Thyroid gland (tissue), 4 donors: ENCODE data around the gene RGCC. TPM values are rescaled to one million over a fixed set of nuclear protein-coding genes. Genes with fewer than 3 reads are reported as not detected.

Source experiments
- DNase-seq, 2 donors: peaks; one replicate each; pipeline ENCODE4 v3.0.0-alpha.2; 2019
- H3K27ac ChIP-seq, 3 donors: fragments of 200-600 bp; sonication (generic); 1 replicate in 2 of 3; 2 replicates in 1 of 3; pipeline ENCODE4 v1.5.1; 2016 to 2019; ENCODE audit warnings: mild to moderate bottlenecking in 1 of 3, moderate library complexity in 1 of 3
- H3K27me3 ChIP-seq: fragments of 200-600 bp; sonication (generic); one replicate; pipeline ENCODE4 v1.5.1; 2019
- H3K36me3 ChIP-seq, 2 donors: fragments of 200-600 bp; sonication (generic); one replicate each; pipeline ENCODE4 v1.5.1; 2016 to 2019
- H3K4me1 ChIP-seq, 2 donors: fragments of 200-600 bp; sonication (generic); one replicate each; pipeline ENCODE4 v1.5.1; 2017 to 2019
- H3K4me3 ChIP-seq, 3 donors: fragments of 200-600 bp; sonication (generic); replicated peaks in 1 of 3; 1 replicate in 2 of 3; 2 replicates in 1 of 3; pipeline ENCODE4 v1.5.1; 2016; ENCODE audit warnings: mild to moderate bottlenecking in 1 of 3
- H3K9me3 ChIP-seq: fragments of 200-600 bp; sonication (generic); one replicate; pipeline ENCODE4 v1.5.1; 2017
- CTCF ChIP-seq, 6 experiments: fragments of 200-600 bp in 3 of 6; fragments of 450-650 bp in 3 of 6; sonication (generic) in 3 of 6; IDR thresholded peaks; one replicate each; pipeline ENCODE4 v1.5.1; 2016 to 2019; ENCODE audit warnings: antibody characterized with exemption in 6 of 6, mild to moderate bottlenecking in 2 of 6, inconsistent platforms in 1 of 6, moderate library complexity in 1 of 6
- POLR2A ChIP-seq, 2 donors: fragments of 450-650 bp; IDR thresholded peaks; one replicate each; pipeline ENCODE4 v1.6.1; 2017; ENCODE audit warnings: antibody characterized with exemption in 2 of 2, mild to moderate bottlenecking in 2 of 2, moderate library complexity in 1 of 2
- WGBS, 2 donors: methylation state at CpG; one replicate each; pipeline ENCODE4 v1.1.5; 2017; 5-methylcytosine and 5-hydroxymethylcytosine counted together
- intact Hi-C: fragments of 100-400 bp; cut with DNase I; formaldehyde crosslinking; loops from one replicate; pipeline ENCODE4 v1.15.1; 2023
- total RNA-seq, 4 donors: library from RNA; depleted of rRNA; stranded (reverse); fragments of >200 nt; gene quantifications; one replicate each; pipeline ENCODE4 v1.2.3, GENCODE V29; 2016

RGCC gene
- total RNA-seq, 4 donors from 2014 or later = 84.8 to 162 (median 127) TPM

- H3K27ac ChIP-seq = peak overlapping the region; percentile 12 to 39 (median 36)
- H3K9me3 ChIP-seq = no peaks in the 10 kb centered on the region
- TF ChIP-seq POLR2A (IDR thresholded peaks at IDR 0.05) (no peak), CTCF (IDR thresholded peaks at IDR 0.05) (no peak)
- H3K36me3 ChIP-seq = no peaks in the 10 kb centered on the region
- H3K4me1 ChIP-seq = peaks cover 6% of the 10 kb centered on the region in 2 donors
- 7% methylated on average over 13 to 28 of the region's 50 CpGs for WGBS, 2 donors
- intact Hi-C loops = no loop called here
- peak; percentile 21 to 23 for DNase-seq
- no peaks in the 10 kb centered on the region for H3K27me3 ChIP-seq
- H3K4me3 ChIP-seq = peak overlapping the region in 2 of 3 donors; percentile 42 to 62
These were observed 924 bp downstream of the RGCC start for GRCh38 chr13:41458187-41458760.

- TF ChIP-seq CTCF (IDR thresholded peaks at IDR 0.05) = peak in 1 of 6 experiments; percentile 33
- TF ChIP-seq POLR2A (IDR thresholded peaks at IDR 0.05) = no peak
- Histone ChIP-seq H3K9me3 (no peaks in the 10 kb centered on the region), H3K4me3 (peak overlapping the region in 1 of 3 donors; percentile 62), H3K4me1 (peaks cover 6 to 9% of the 10 kb centered on the region in 2 donors), H3K27ac (peak overlapping the region in 1 of 3 donors; percentile 36), H3K36me3 (no peaks in the 10 kb centered on the region), H3K27me3 (no peaks in the 10 kb centered on the region)
- DNase-seq = peak in 1 of 2 donors; percentile 7
- intact Hi-C loops = no loop called here
- WGBS, 2 donors = 50 to 51% methylated on average over 4 of the region's 4 CpGs
These were observed 1.5 kb downstream of the RGCC start for GRCh38 chr13:41458761-41459431.

GRCh38 chr13:41459432-41460073 lies 2.2 kb downstream of the RGCC start:
- 82 to 88% methylated on average over 7 of the region's 7 CpGs for WGBS, 2 donors
- H3K4me3 ChIP-seq = no peak overlapping the region
- H3K27ac ChIP-seq = peak overlapping the region in 1 of 3 donors; percentile 36
- DNase-seq = no peak
- H3K9me3 ChIP-seq = no peaks in the 10 kb centered on the region
- peaks cover 6 to 13% of the 10 kb centered on the region in 2 donors for H3K4me1 ChIP-seq
- intact Hi-C loops = no loop called here
- H3K36me3 ChIP-seq = no peaks in the 10 kb centered on the region
- no peaks in the 10 kb centered on the region for H3K27me3 ChIP-seq
- TF ChIP-seq CTCF (IDR thresholded peaks at IDR 0.05) = no peak
- no peak for TF ChIP-seq POLR2A (IDR thresholded peaks at IDR 0.05)

GRCh38 chr13:41460074-41460465 lies 2.7 kb downstream of the RGCC start:
- H3K27ac ChIP-seq = peak overlapping the region in 1 of 3 donors; percentile 36
- no peak for TF ChIP-seq CTCF (IDR thresholded peaks at IDR 0.05)
- no peak for TF ChIP-seq POLR2A (IDR thresholded peaks at IDR 0.05)
- intact Hi-C loops = no loop called here
- DNase-seq = no peak
- WGBS, 2 donors = 82 to 86% methylated on average over 2 of the region's 2 CpGs
- H3K27me3 ChIP-seq = no peaks in the 10 kb centered on the region
- H3K4me3 ChIP-seq = no peak overlapping the region
- H3K36me3 ChIP-seq = no peaks in the 10 kb centered on the region
- peaks cover 6 to 13% of the 10 kb centered on the region in 2 donors for H3K4me1 ChIP-seq
- H3K9me3 ChIP-seq = no peaks in the 10 kb centered on the region

GRCh38 chr13:41460930-41461329 lies 3.6 kb downstream of the RGCC start:
- H3K27ac ChIP-seq = no peak overlapping the region
- 40 to 45% methylated on average over 2 of the region's 2 CpGs for WGBS, 2 donors
- TF ChIP-seq POLR2A (IDR thresholded peaks at IDR 0.05) = no peak
- no peak for TF ChIP-seq CTCF (IDR thresholded peaks at IDR 0.05)
- intact Hi-C loops = no loop called here
- H3K4me3 ChIP-seq = no peak overlapping the region
- no peaks in the 10 kb centered on the region for H3K27me3 ChIP-seq
- H3K36me3 ChIP-seq = no peaks in the 10 kb centered on the region
- no peaks in the 10 kb centered on the region for H3K9me3 ChIP-seq
- no peak for DNase-seq
- peaks cover 6 to 13% of the 10 kb centered on the region in 2 donors for H3K4me1 ChIP-seq
